Uterus (tissue), 2 donors: ENCODE data around the gene EIF2S2.

Experiments
- CTCF ChIP-seq, 4 experiments: fragments of 200-600 bp in 2 of 4; fragments of 450-650 bp in 2 of 4; sonication (generic) in 2 of 4; IDR thresholded peaks; one replicate each; pipeline ENCODE4 v1.5.1; 2016 to 2019; ENCODE audit warnings: antibody characterized with exemption in 4 of 4, mild to moderate bottlenecking in 2 of 4, moderate library complexity in 1 of 4
- POLR2A ChIP-seq, 2 donors: fragments of 450-650 bp; IDR thresholded peaks; one replicate each; pipeline ENCODE4 v1.6.1; 2016; ENCODE audit warnings: antibody characterized with exemption in 2 of 2, mild to moderate bottlenecking in 1 of 2, moderate library complexity in 1 of 2

- TF ChIP-seq POLR2A (IDR thresholded peaks at IDR 0.05) (no peak), CTCF (IDR thresholded peaks at IDR 0.05) (no peak)
Measured at GRCh38 chr20:34066476-34067090, 45.5 kb downstream of the EIF2S2 start.
